ENCODE results near the gene CEACAM8. TPM values are rescaled to one million over a fixed set of nuclear protein-coding genes. Genes with fewer than 3 reads are reported as not detected.

CEACAM8 gene
- polyA plus RNA-seq, 3 donors: not detected

DNA sequence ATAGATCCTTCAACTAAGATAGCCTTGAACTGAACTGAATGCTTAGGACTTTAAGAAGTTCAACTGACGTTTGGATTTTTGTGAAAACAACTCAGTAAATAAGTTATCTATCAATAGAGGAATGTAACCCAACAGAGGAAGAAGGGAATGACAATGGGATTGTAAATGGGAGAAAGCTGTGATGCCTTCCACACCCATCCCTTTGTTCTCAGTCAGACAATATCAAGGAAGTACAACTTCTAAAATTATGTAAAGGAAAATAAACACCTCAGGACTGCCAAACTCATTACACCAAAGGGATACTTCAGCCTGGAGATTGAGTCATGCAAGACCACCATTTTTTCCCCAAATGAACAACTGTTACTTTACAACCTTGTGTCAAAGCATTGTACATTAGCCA, 21.1 kb downstream of the CEACAM8 start:
- DNase-seq: no peak
- H3K9me3 Mint-ChIP-seq: no peaks in the 10 kb centered on the region
- H3K4me3 ChIP-seq (replicated peaks in 1 of 3; ENCODE audit: low read depth in 2 of 3, low read length in 3 of 3): no peak overlapping the region
- H3K4me3 Mint-ChIP-seq: no peak overlapping the region
- no peaks in the 10 kb centered on the region for H3K9me3 ChIP-seq (replicated peaks in 1 of 2; ENCODE audit: control insufficient read depth in 1 of 2, insufficient read depth in 1 of 2, low read length in 2 of 2)
- no peaks in the 10 kb centered on the region for H4K20me1 ChIP-seq (ENCODE audit: insufficient read depth, low read length)
- peaks cover 22 to 31% of the 10 kb centered on the region in 2 donors for H3K4me1 ChIP-seq (ENCODE audit: control insufficient read depth in 1 of 2, insufficient read depth in 2 of 2, low read length in 2 of 2)
- no peak overlapping the region for H2AFZ ChIP-seq (ENCODE audit: insufficient read depth, low read depth, low read length, poor library complexity, severe bottlenecking)
- no peak for TF ChIP-seq CTCF (IDR thresholded peaks at IDR 0.05)
- peaks cover 52% of the 10 kb centered on the region for H3K4me1 Mint-ChIP-seq
- no peak overlapping the region for H3K27ac ChIP-seq (ENCODE audit: low read depth in 1 of 2, low read length in 2 of 2)
- peaks cover 0 to 3% (median 3%) of the 10 kb centered on the region in 3 donors for H3K27me3 Mint-ChIP-seq (ENCODE audit: low read depth in 3 of 3)
- H3K9ac ChIP-seq (ENCODE audit: insufficient read depth, low read length, poor library complexity, severe bottlenecking): no peak overlapping the region
- no peaks in the 10 kb centered on the region for H3K36me3 ChIP-seq (replicated peaks in 1 of 2; ENCODE audit: control insufficient read depth in 1 of 2, insufficient read depth in 2 of 2, low read length in 2 of 2)
- no peaks in the 10 kb centered on the region for H3K79me2 ChIP-seq (ENCODE audit: insufficient read depth, low read length)
- no peak overlapping the region for H3K27ac Mint-ChIP-seq
- H3K36me3 Mint-ChIP-seq: no peaks in the 10 kb centered on the region
- no peaks in the 10 kb centered on the region for H3K27me3 ChIP-seq (ENCODE audit: control insufficient read depth in 2 of 2, insufficient read depth in 2 of 2, low read length in 2 of 2)
- no CpG with 5 or more reads among the region's 1 CpG for WGBS (ENCODE audit: insufficient coverage)
- intact Hi-C loops (cut with micrococcal nuclease): no loop called here
- H3K4me2 ChIP-seq (replicated peaks; ENCODE audit: extremely low read depth, low read length, poor library complexity, severe bottlenecking): no peak overlapping the region

DNA sequence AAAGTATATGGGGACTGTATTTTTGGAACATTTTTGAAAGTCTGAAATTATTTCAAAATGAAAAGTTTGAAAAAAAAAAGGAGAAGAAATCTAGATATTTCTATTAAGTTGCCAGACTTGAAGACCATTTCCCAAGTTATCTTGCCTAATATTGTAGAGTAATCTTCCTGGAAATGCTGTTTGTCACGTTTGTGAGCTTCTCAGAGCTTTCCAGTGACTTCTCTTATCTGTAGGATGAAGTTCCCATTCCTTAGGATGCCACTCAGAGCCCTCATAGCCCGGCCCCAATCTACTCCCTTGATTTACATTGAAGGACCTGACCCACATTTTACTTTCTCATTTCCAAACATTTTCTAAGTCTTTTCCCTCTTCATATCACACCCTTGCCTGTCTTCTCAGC, 23.6 kb downstream of the CEACAM8 start:
- Histone ChIP-seq H3K27me3 (ENCODE audit: control insufficient read depth in 2 of 2, insufficient read depth in 2 of 2, low read length in 2 of 2) (no peaks in the 10 kb centered on the region), H3K9me3 (replicated peaks in 1 of 2; ENCODE audit: control insufficient read depth in 1 of 2, insufficient read depth in 1 of 2, low read length in 2 of 2) (no peaks in the 10 kb centered on the region), H4K20me1 (ENCODE audit: insufficient read depth, low read length) (no peaks in the 10 kb centered on the region), H3K4me2 (replicated peaks; ENCODE audit: extremely low read depth, low read length, poor library complexity, severe bottlenecking) (no peak overlapping the region), H2AFZ (ENCODE audit: insufficient read depth, low read depth, low read length, poor library complexity, severe bottlenecking) (no peak overlapping the region), H3K4me1 (ENCODE audit: control insufficient read depth in 1 of 2, insufficient read depth in 2 of 2, low read length in 2 of 2) (peaks cover 34 to 45% of the 10 kb centered on the region in 2 donors), H3K4me3 (replicated peaks in 1 of 3; ENCODE audit: low read depth in 2 of 3, low read length in 3 of 3) (no peak overlapping the region), H3K36me3 (replicated peaks in 1 of 2; ENCODE audit: control insufficient read depth in 1 of 2, insufficient read depth in 2 of 2, low read length in 2 of 2) (no peaks in the 10 kb centered on the region), H3K27ac (ENCODE audit: low read depth in 1 of 2, low read length in 2 of 2) (no peak overlapping the region), H3K79me2 (ENCODE audit: insufficient read depth, low read length) (no peaks in the 10 kb centered on the region), H3K9ac (ENCODE audit: insufficient read depth, low read length, poor library complexity, severe bottlenecking) (no peak overlapping the region)
- no peak overlapping the region for H3K4me3 Mint-ChIP-seq
- no peak for DNase-seq
- no peak for TF ChIP-seq CTCF (IDR thresholded peaks at IDR 0.05)
- H3K27ac Mint-ChIP-seq: peak overlapping the region in 4 of 7 donors; percentile 7 to 54 (median 46)
- H3K36me3 Mint-ChIP-seq: no peaks in the 10 kb centered on the region
- WGBS (ENCODE audit: insufficient coverage): 42% methylated on average over 2 of the region's 2 CpGs
- intact Hi-C loops (cut with micrococcal nuclease): no loop called here
- H3K27me3 Mint-ChIP-seq (ENCODE audit: low read depth in 3 of 3): peaks cover 0 to 3% (median 1%) of the 10 kb centered on the region in 3 donors
- peaks cover 57% of the 10 kb centered on the region for H3K4me1 Mint-ChIP-seq
- H3K9me3 Mint-ChIP-seq: no peaks in the 10 kb centered on the region

Measured in CD14-positive monocyte (primary cell).